Parathyroid adenoma (tissue), 2 donors: ENCODE data around the gene CYP2E1.
A peak's percentile ranks its signal among the peaks of the same experiment; 100 is the strongest.

Source experiments
- H2AFZ ChIP-seq: fragments of 300-600 bp; sonication (generic); one replicate; pipeline ENCODE4 v1.7.0; 2017; ENCODE audit warnings: antibody characterized with exemption, mild to moderate bottlenecking
- H3K27ac ChIP-seq: fragments of 300-600 bp; sonication (generic); one replicate; pipeline ENCODE4 v1.7.0; 2017
- H3K27me3 ChIP-seq: fragments of 300-600 bp; sonication (generic); one replicate; pipeline ENCODE4 v1.7.0; 2017; ENCODE audit warnings: low read length; ENCODE audit not compliant: control insufficient read depth, insufficient read depth
- H3K36me3 ChIP-seq: fragments of 300-600 bp; sonication (generic); one replicate; pipeline ENCODE4 v1.7.0; 2017; ENCODE audit warnings: low read length; ENCODE audit not compliant: control insufficient read depth, insufficient read depth
- H3K4me1 ChIP-seq: fragments of 300-600 bp; sonication (generic); one replicate; pipeline ENCODE4 v1.7.0; 2017; ENCODE audit warnings: control low read depth
- H3K4me2 ChIP-seq: fragments of 300-600 bp; sonication (generic); one replicate; pipeline ENCODE4 v1.7.0; 2017; ENCODE audit warnings: low read length
- H3K4me3 ChIP-seq: fragments of 300-600 bp; sonication (generic); one replicate; pipeline ENCODE4 v1.7.0; 2017; ENCODE audit warnings: low read depth, low read length
- H3K79me2 ChIP-seq: fragments of 300-600 bp; sonication (generic); one replicate; pipeline ENCODE4 v1.7.0; 2017; ENCODE audit warnings: control low read depth
- H3K9ac ChIP-seq: fragments of 300-600 bp; sonication (generic); one replicate; pipeline ENCODE4 v1.7.0; 2017; ENCODE audit warnings: mild to moderate bottlenecking
- H3K9me3 ChIP-seq: fragments of 300-600 bp; sonication (generic); one replicate; pipeline ENCODE4 v1.7.0; 2017; ENCODE audit warnings: low read length; ENCODE audit not compliant: control insufficient read depth
- CTCF ChIP-seq: fragments of 300-600 bp; sonication (generic); IDR thresholded peaks from one replicate; pipeline ENCODE4 v1.7.0; 2017; ENCODE audit warnings: antibody characterized with exemption, mild to moderate bottlenecking
- donor health status: primary hyperparathyroidism.

CYP2E1 gene

GRCh38 chr10:133520193-133520738, 6.9 kb upstream of the CYP2E1 start:
- Histone ChIP-seq H3K79me2 (no peaks in the 10 kb centered on the region), H2AFZ (peak overlapping the region; percentile 82), H3K4me3 (peak overlapping the region; percentile 54), H3K4me2 (peak overlapping the region; percentile 70), H3K36me3 (no peaks in the 10 kb centered on the region), H3K4me1 (no peaks in the 10 kb centered on the region), H3K27ac (no peak overlapping the region), H3K9ac (no peak overlapping the region), H3K9me3 (no peaks in the 10 kb centered on the region), H3K27me3 (no peaks in the 10 kb centered on the region)
- peak; percentile 76 for TF ChIP-seq CTCF

GRCh38 chr10:133523631-133524203, 3.4 kb upstream of the CYP2E1 start:
- Histone ChIP-seq H2AFZ (no peak overlapping the region), H3K4me3 (no peak overlapping the region), H3K36me3 (no peaks in the 10 kb centered on the region)

GRCh38 chr10:133525444-133525843, 1.7 kb upstream of the CYP2E1 start:
- H3K4me3 ChIP-seq = no peak overlapping the region
- no peaks in the 10 kb centered on the region for H3K36me3 ChIP-seq
- no peak overlapping the region for H3K9ac ChIP-seq
- H2AFZ ChIP-seq = no peak overlapping the region
- H3K79me2 ChIP-seq = no peaks in the 10 kb centered on the region
- TF ChIP-seq CTCF = no peak
- no peaks in the 10 kb centered on the region for H3K9me3 ChIP-seq
- H3K27ac ChIP-seq = no peak overlapping the region
- no peak overlapping the region for H3K4me2 ChIP-seq
- H3K4me1 ChIP-seq = no peaks in the 10 kb centered on the region
- H3K27me3 ChIP-seq = no peaks in the 10 kb centered on the region

More at GRCh38 chr10:133523631-133524203, 3.4 kb upstream of the CYP2E1 start:
- Histone ChIP-seq H3K4me2 (no peak overlapping the region), H3K9ac (no peak overlapping the region), H3K27ac (no peak overlapping the region), H3K27me3 (no peaks in the 10 kb centered on the region), H3K79me2 (no peaks in the 10 kb centered on the region), H3K4me1 (no peaks in the 10 kb centered on the region), H3K9me3 (no peaks in the 10 kb centered on the region)
- no peak for TF ChIP-seq CTCF

GRCh38 chr10:133527771-133528271, 658 bp downstream of the CYP2E1 start:
- peak overlapping the region; percentile 74 for H3K4me2 ChIP-seq
- H3K36me3 ChIP-seq = no peaks in the 10 kb centered on the region
- H3K9ac ChIP-seq = no peak overlapping the region
- peak overlapping the region; percentile 33 for H3K4me3 ChIP-seq
- H3K4me1 ChIP-seq = no peaks in the 10 kb centered on the region
- TF ChIP-seq CTCF = no peak
- no peaks in the 10 kb centered on the region for H3K27me3 ChIP-seq
- H3K79me2 ChIP-seq = no peaks in the 10 kb centered on the region
- no peak overlapping the region for H3K27ac ChIP-seq
- H2AFZ ChIP-seq = no peak overlapping the region
- no peaks in the 10 kb centered on the region for H3K9me3 ChIP-seq
